Osteocyte (in vitro differentiated cells): ENCODE results near the gene ZDHHC11B. TPM values are rescaled to one million over a fixed set of nuclear protein-coding genes. Genes with fewer than 3 reads are reported as not detected.
A peak's percentile ranks its signal among the peaks of the same experiment; 100 is the strongest.

Experiments used
- DNase-seq: peaks from one replicate; pipeline ENCODE4 v3.0.0; 2021; ENCODE audit warnings: mixed read lengths; ENCODE audit not compliant: unreplicated experiment; ENCODE audit errors: extremely low spot score
- H3K27ac Mint-ChIP-seq: one replicate; pipeline ENCODE4 v1.8.0; 2021; ENCODE audit warnings: mild to moderate bottlenecking, mixed read lengths; ENCODE audit not compliant: unreplicated experiment
- H3K27me3 Mint-ChIP-seq: one replicate; pipeline ENCODE4 v1.8.0; 2021; ENCODE audit warnings: mixed read lengths; ENCODE audit not compliant: unreplicated experiment
- H3K36me3 Mint-ChIP-seq: one replicate; pipeline ENCODE4 v1.8.0; 2021; ENCODE audit warnings: mixed read lengths; ENCODE audit not compliant: unreplicated experiment
- H3K4me1 Mint-ChIP-seq: one replicate; pipeline ENCODE4 v1.8.0; 2021; ENCODE audit warnings: mixed read lengths; ENCODE audit not compliant: unreplicated experiment
- H3K4me3 Mint-ChIP-seq: one replicate; pipeline ENCODE4 v1.8.0; 2021; ENCODE audit warnings: mild to moderate bottlenecking, moderate library complexity, mixed read lengths; ENCODE audit not compliant: unreplicated experiment
- H3K9me3 Mint-ChIP-seq: one replicate; pipeline ENCODE4 v1.8.0; 2021; ENCODE audit warnings: mixed read lengths; ENCODE audit not compliant: unreplicated experiment
- CTCF ChIP-seq: fragments of 200-600 bp; sonication (generic); IDR thresholded peaks from 2 replicates; pipeline ENCODE4 v1.5.0; 2021; ENCODE audit warnings: antibody characterized with exemption, mild to moderate bottlenecking, moderate library complexity
- total RNA-seq: library from RNA; stranded (reverse); gene quantifications from 2 replicates; pipeline ENCODE4 v1.2.1, GENCODE V29; 2021

The ZDHHC11B gene
- total RNA-seq, 1 donor from 2014 or later: not detected

GRCh38 chr5:671459-672328 is 112.8 kb downstream of the ZDHHC11B start:
- Mint-ChIP-seq H3K27me3 (no peaks in the 10 kb centered on the region), H3K9me3 (no peaks in the 10 kb centered on the region), H3K4me1 (peaks cover 7% of the 10 kb centered on the region), H3K27ac (no peak overlapping the region), H3K36me3 (peaks cover 5% of the 10 kb centered on the region), H3K4me3 (no peak overlapping the region)
- peak; percentile 86 for TF ChIP-seq CTCF
- DNase-seq: no peak

- no peaks in the 10 kb centered on the region for H3K27me3 Mint-ChIP-seq
- H3K27ac Mint-ChIP-seq: no peak overlapping the region
- peaks cover 7% of the 10 kb centered on the region for H3K4me1 Mint-ChIP-seq
- peaks cover 5% of the 10 kb centered on the region for H3K36me3 Mint-ChIP-seq
- no peak for TF ChIP-seq CTCF
- H3K4me3 Mint-ChIP-seq: no peak overlapping the region
- no peaks in the 10 kb centered on the region for H3K9me3 Mint-ChIP-seq
- no peak for DNase-seq
Measured at GRCh38 chr5:670396-671270, 113.9 kb downstream of the ZDHHC11B start.

- no peak for DNase-seq
- H3K4me3 Mint-ChIP-seq: no peak overlapping the region
- no peaks in the 10 kb centered on the region for H3K9me3 Mint-ChIP-seq
- peaks cover 5% of the 10 kb centered on the region for H3K36me3 Mint-ChIP-seq
- peaks cover 7% of the 10 kb centered on the region for H3K4me1 Mint-ChIP-seq
- H3K27ac Mint-ChIP-seq: no peak overlapping the region
- H3K27me3 Mint-ChIP-seq: no peaks in the 10 kb centered on the region
- no peak for TF ChIP-seq CTCF
Measured at GRCh38 chr5:669842-670395, 114.6 kb downstream of the ZDHHC11B start.

GRCh38 chr5:669111-669841 is 115.3 kb downstream of the ZDHHC11B start:
- Mint-ChIP-seq H3K36me3 (peaks cover 5% of the 10 kb centered on the region), H3K27me3 (no peaks in the 10 kb centered on the region), H3K4me3 (no peak overlapping the region), H3K27ac (no peak overlapping the region), H3K9me3 (no peaks in the 10 kb centered on the region), H3K4me1 (peaks cover 7% of the 10 kb centered on the region)
- peak; percentile 58 for TF ChIP-seq CTCF
- DNase-seq: no peak
